Bronchial epithelial cell (primary cell): ENCODE data around the gene ZNF668. TPM values are rescaled to one million over a fixed set of nuclear protein-coding genes. Genes with fewer than 3 reads are reported as not detected.
A peak's percentile ranks its signal among the peaks of the same experiment; 100 is the strongest.

Experiments used
- DNase-seq: peaks from one replicate; pipeline ENCODE4 v3.0.0-alpha.2; 2010; ENCODE audit warnings: low read depth
- FAIRE-seq: peaks from 2 replicates; lab custom pipeline; 2011; peaks lifted over from hg19 to GRCh38; lab: Jason Lieb, UNC
- H3K27me3 ChIP-seq: 2 replicates; pipeline ENCODE4 v1.5.1; 2011; ENCODE audit warnings: low read length; ENCODE audit not compliant: control insufficient read depth, insufficient read depth
- H3K36me3 ChIP-seq: 2 replicates; pipeline ENCODE4 v1.5.1; 2011; ENCODE audit warnings: low read length; ENCODE audit not compliant: control insufficient read depth, insufficient read depth
- H3K4me3 ChIP-seq: 2 replicates; pipeline ENCODE4 v1.5.1; 2011; ENCODE audit warnings: mild to moderate bottlenecking, low read depth, low read length, control low read depth
- CTCF ChIP-seq: IDR thresholded peaks from 2 replicates; pipeline ENCODE4 v1.5.1; 2011; ENCODE audit warnings: mild to moderate bottlenecking, moderate library complexity, low read length, control low read depth, inconsistent platforms; ENCODE audit not compliant: insufficient read depth, severe bottlenecking
- total RNA-seq: library from RNA; depleted of rRNA; stranded (reverse); fragments of >200 nt; gene quantifications from 2 replicates; pipeline ENCODE4 v1.2.1, GENCODE V29; 2014

The ZNF668 gene
- total RNA-seq: 6.5 and 8.2 TPM in 2 replicates

GRCh38 chr16:31073970-31074813 is at the start of gene ZNF668, which contains the start of gene ZNF646:
Gene ZNF668, minus strand, starts transcription at chr16:31074240. Its CDS starts 9,781 bp downstream, at chr16:31064459.
Gene ZNF646, plus strand, starts transcription at chr16:31074422. Its CDS starts 1,903 bp downstream, at chr16:31076325.
- Histone ChIP-seq H3K36me3 (peaks cover 17% of the 10 kb centered on the region), H3K27me3 (no peaks in the 10 kb centered on the region), H3K4me3 (peak within 1 kb of the TSS; percentile 96)
- FAIRE-seq: no peak
- peak; percentile 97 for DNase-seq
- no peak for TF ChIP-seq CTCF

DNA sequence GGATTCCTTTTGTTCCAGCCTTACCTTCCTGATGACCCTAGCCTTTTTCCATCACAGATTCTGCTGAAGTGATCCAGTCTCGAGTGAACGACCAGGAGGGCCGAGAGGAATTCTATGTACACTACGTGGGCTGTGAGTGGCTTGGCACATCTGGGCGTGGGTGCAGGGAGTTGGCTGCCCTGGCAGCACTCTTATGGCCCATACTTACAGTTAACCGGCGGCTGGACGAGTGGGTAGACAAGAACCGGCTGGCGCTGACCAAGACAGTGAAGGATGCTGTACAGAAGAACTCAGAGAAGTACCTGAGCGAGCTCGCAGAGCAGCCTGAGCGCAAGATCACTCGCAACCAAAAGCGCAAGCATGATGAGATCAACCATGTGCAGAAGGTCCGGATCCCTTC is 46.1 kb upstream of the ZNF668 start:
- H3K4me3 ChIP-seq: no peak overlapping the region
- H3K36me3 ChIP-seq: peaks cover 10% of the 10 kb centered on the region
- no peak for TF ChIP-seq CTCF
- DNase-seq (no peak), FAIRE-seq (no peak)
- no peaks in the 10 kb centered on the region for H3K27me3 ChIP-seq

DNA sequence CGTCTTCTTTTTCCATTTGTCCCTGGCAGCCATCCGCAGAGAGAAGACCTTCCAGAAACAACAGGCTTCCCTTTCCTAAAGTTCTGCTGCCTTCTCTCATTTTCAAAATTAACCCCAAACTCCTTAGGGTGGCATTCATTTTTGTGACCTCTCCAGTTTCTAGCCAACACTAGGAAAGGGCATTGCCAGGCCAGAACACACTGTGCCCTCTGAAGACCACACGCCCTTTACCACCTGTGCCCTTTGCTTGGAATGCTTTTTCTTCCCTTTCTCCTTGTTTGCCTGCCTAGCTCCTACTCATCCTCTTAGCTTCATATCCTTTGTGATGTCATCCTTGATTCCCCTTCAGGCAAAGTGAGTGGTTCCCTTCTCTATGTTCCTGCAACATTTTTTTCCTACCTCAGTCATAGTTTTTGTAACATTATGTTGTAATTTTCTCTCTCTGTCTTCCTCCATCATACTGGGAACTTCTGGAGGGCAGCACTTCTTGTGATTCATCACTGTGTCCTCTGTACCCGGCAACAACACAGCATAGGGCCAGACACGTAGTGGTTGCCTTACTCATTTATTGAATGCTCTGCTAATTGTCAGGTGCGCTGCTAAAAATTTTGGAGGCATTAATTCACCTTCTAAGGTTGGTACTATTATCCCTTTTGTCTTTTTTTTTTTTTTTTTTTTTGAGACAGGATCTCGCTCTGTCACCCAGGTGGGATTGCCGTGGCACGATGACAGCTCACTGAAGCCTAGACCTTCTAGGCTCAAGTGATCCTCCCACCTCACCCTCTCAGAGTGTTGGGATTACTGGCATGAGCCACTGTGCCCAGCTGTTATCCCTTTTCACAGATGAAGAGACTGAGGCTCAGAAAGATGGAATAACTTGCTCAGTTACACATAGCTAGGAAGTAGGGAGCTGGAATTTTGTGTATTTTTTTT is 44.4 kb upstream of the ZNF668 start:
- Histone ChIP-seq H3K36me3 (peaks cover 10% of the 10 kb centered on the region), H3K27me3 (no peaks in the 10 kb centered on the region), H3K4me3 (peak overlapping the region; percentile 56)
- peak; percentile 52 for FAIRE-seq
- peak; percentile 100 for DNase-seq
- TF ChIP-seq CTCF: no peak

DNA sequence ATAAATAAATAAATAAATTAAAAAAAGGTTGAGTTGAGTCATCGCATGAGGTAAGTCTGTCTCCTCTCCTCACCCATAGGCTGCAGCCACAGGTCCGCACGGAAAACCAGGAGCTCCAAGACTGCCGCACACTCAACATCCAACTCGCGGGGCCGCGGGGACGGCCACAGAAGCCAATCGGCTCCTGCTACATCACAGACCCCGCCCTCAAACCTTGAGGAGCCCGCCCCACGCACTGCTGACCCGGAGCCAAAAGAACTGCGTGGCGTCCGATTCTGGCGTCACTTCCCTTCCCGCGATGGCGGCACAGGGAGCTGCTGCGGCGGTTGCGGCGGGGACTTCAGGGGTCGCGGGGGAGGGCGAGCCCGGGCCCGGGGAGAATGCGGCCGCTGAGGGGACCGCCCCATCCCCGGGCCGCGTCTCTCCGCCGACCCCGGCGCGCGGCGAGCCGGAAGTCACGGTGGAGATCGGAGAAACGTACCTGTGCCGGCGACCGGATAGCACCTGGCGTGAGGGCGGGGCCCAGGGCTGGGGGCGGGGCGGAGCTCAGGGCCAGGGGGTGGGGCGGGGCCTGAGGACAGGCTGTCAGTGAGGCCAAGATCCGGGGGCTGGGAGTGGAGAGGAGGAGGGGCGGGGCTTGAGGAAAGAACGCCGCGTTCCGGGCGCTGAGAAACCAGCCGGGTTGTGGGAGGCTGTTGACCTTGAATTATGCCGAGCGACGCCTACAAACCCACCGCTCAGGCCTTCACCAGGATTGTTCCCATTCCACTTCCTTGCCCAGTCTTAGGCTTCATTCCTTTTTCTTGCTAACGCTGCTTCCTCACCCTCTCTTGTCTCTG is 43.6 kb upstream of the ZNF668 start, which contains the start of gene KAT8:
KAT8 (plus strand) TSS at position 281 of the 839 bp plus-strand sequence; CDS start at position 299, 18 bp downstream.
- peaks cover 10% of the 10 kb centered on the region for H3K36me3 ChIP-seq
- DNase-seq (peak; percentile 97), FAIRE-seq (no peak)
- TF ChIP-seq CTCF: no peak
- peak within 1 kb of the TSS; percentile 56 for H3K4me3 ChIP-seq
- H3K27me3 ChIP-seq: no peaks in the 10 kb centered on the region

- no peak for FAIRE-seq
- Histone ChIP-seq H3K36me3 (peaks cover 13% of the 10 kb centered on the region), H3K4me3 (no peak overlapping the region), H3K27me3 (no peaks in the 10 kb centered on the region)
- DNase-seq: no peak
- TF ChIP-seq CTCF: no peak
Observed at GRCh38 chr16:31114468-31114867, 40.4 kb upstream of the ZNF668 start.
